ENCODE measurements around the gene GPR37L1.

GPR37L1 gene

GRCh38 chr1:202122639-202123335, at the start of gene GPR37L1:
Gene GPR37L1, plus strand, starts transcription at chr1:202122917. Its CDS starts 47 bp downstream, at chr1:202122964.
- in situ Hi-C loops (cut with HindIII; ENCODE audit: low sequenced_read_pairs), result no loop called here

- in situ Hi-C loops (cut with HindIII; ENCODE audit: low sequenced_read_pairs), result no loop called here
These were observed 49.5 kb upstream of the GPR37L1 start for GRCh38 chr1:202073206-202073605.

- in situ Hi-C loops (cut with HindIII; ENCODE audit: low sequenced_read_pairs), result no loop called here
These were observed 47.7 kb upstream of the GPR37L1 start for GRCh38 chr1:202074985-202075384.

- in situ Hi-C loops (cut with HindIII; ENCODE audit: low sequenced_read_pairs), result no loop called here
These were observed 47.3 kb upstream of the GPR37L1 start for GRCh38 chr1:202075389-202075788.

GRCh38 chr1:202076050-202076511, 46.6 kb upstream of the GPR37L1 start:
- in situ Hi-C loops (cut with HindIII; ENCODE audit: low sequenced_read_pairs), result no loop called here

- in situ Hi-C loops (cut with HindIII; ENCODE audit: low sequenced_read_pairs), result no loop called here
These were observed 44.5 kb upstream of the GPR37L1 start for GRCh38 chr1:202078241-202078640.

GRCh38 chr1:202081992-202082391, 40.7 kb upstream of the GPR37L1 start:
- in situ Hi-C loops (cut with HindIII; ENCODE audit: low sequenced_read_pairs), result no loop called here

GRCh38 chr1:202084791-202085681, 37.7 kb upstream of the GPR37L1 start:
- in situ Hi-C loops (cut with HindIII; ENCODE audit: low sequenced_read_pairs), result no loop called here

- in situ Hi-C loops (cut with HindIII; ENCODE audit: low sequenced_read_pairs), result no loop called here
These were observed 36.9 kb upstream of the GPR37L1 start for GRCh38 chr1:202085682-202086373.

GRCh38 chr1:202086579-202087350, 36.0 kb upstream of the GPR37L1 start:
- in situ Hi-C loops (cut with HindIII; ENCODE audit: low sequenced_read_pairs), result no loop called here

GRCh38 chr1:202088206-202088605, 34.5 kb upstream of the GPR37L1 start:
- in situ Hi-C loops (cut with HindIII; ENCODE audit: low sequenced_read_pairs), result no loop called here

GRCh38 chr1:202090994-202091393, 31.7 kb upstream of the GPR37L1 start:
- in situ Hi-C loops (cut with HindIII; ENCODE audit: low sequenced_read_pairs), result no loop called here

- in situ Hi-C loops (cut with HindIII; ENCODE audit: low sequenced_read_pairs), result no loop called here
These were observed 28.9 kb upstream of the GPR37L1 start for GRCh38 chr1:202093858-202094257.

- in situ Hi-C loops (cut with HindIII; ENCODE audit: low sequenced_read_pairs), result no loop called here
These were observed 21.5 kb upstream of the GPR37L1 start for GRCh38 chr1:202101184-202101583.

- in situ Hi-C loops (cut with HindIII; ENCODE audit: low sequenced_read_pairs), result no loop called here
These were observed 18.6 kb upstream of the GPR37L1 start for GRCh38 chr1:202104073-202104472.

GRCh38 chr1:202105571-202106339, 17.0 kb upstream of the GPR37L1 start:
- in situ Hi-C loops (cut with HindIII; ENCODE audit: low sequenced_read_pairs), result no loop called here

GRCh38 chr1:202106340-202107254, 16.1 kb upstream of the GPR37L1 start:
- in situ Hi-C loops (cut with HindIII; ENCODE audit: low sequenced_read_pairs), result no loop called here

GRCh38 chr1:202107321-202107761, 15.4 kb upstream of the GPR37L1 start:
- in situ Hi-C loops (cut with HindIII; ENCODE audit: low sequenced_read_pairs), result no loop called here
